ENCODE data around the gene ALDH1B1.
"Not testable (repeated sequence)": the region's sequence is repeated elsewhere in the genome, so short reads cannot be mapped to it uniquely, and the experiment has no call there.

Gene ALDH1B1

GRCh38 chr9:38361473-38361850, 31.0 kb upstream of the ALDH1B1 start:
- DNase-seq (ENCODE audit: low read depth): no peak

GRCh38 chr9:38362852-38363588, 29.5 kb upstream of the ALDH1B1 start:
- peak; percentile 86 for DNase-seq (ENCODE audit: low read depth)

- DNase-seq (ENCODE audit: low read depth): no peak
These were observed 28.9 kb upstream of the ALDH1B1 start for GRCh38 chr9:38363589-38363925.

GRCh38 chr9:38367898-38368297, 24.6 kb upstream of the ALDH1B1 start:
- no peak for DNase-seq (ENCODE audit: low read depth)

GRCh38 chr9:38368731-38369130, 23.8 kb upstream of the ALDH1B1 start:
- DNase-seq (ENCODE audit: low read depth): no peak

GRCh38 chr9:38370176-38370575, 22.3 kb upstream of the ALDH1B1 start:
- no peak for DNase-seq (ENCODE audit: low read depth)

- peak; percentile 32 for DNase-seq (ENCODE audit: low read depth)
These were observed 21.0 kb upstream of the ALDH1B1 start for GRCh38 chr9:38371495-38371894.

- DNase-seq (ENCODE audit: low read depth): no peak
These were observed 19.5 kb upstream of the ALDH1B1 start for GRCh38 chr9:38372762-38373619.

- no peak for DNase-seq (ENCODE audit: low read depth)
These were observed 18.8 kb upstream of the ALDH1B1 start for GRCh38 chr9:38373679-38374078.

GRCh38 chr9:38374847-38375571, 17.5 kb upstream of the ALDH1B1 start:
- DNase-seq (ENCODE audit: low read depth): no peak

- DNase-seq (ENCODE audit: low read depth): no peak
These were observed 16.9 kb upstream of the ALDH1B1 start for GRCh38 chr9:38375572-38375963.

GRCh38 chr9:38376021-38376670, 16.4 kb upstream of the ALDH1B1 start:
- no peak for DNase-seq (ENCODE audit: low read depth)

- not testable (repeated sequence) for DNase-seq (ENCODE audit: low read depth)
These were observed 15.0 kb upstream of the ALDH1B1 start for GRCh38 chr9:38377336-38378083.

- peak; percentile 17 for DNase-seq (ENCODE audit: low read depth)
These were observed 12.2 kb upstream of the ALDH1B1 start for GRCh38 chr9:38380230-38380871.

GRCh38 chr9:38380872-38381534, 11.5 kb upstream of the ALDH1B1 start:
- no peak for DNase-seq (ENCODE audit: low read depth)

GRCh38 chr9:38382141-38382540, 10.4 kb upstream of the ALDH1B1 start:
- DNase-seq (ENCODE audit: low read depth): no peak

GRCh38 chr9:38384990-38385848, 7.3 kb upstream of the ALDH1B1 start:
- DNase-seq (ENCODE audit: low read depth): no peak

GRCh38 chr9:38385896-38386295, 6.6 kb upstream of the ALDH1B1 start:
- no peak for DNase-seq (ENCODE audit: low read depth)

- DNase-seq (ENCODE audit: low read depth): no peak
These were observed 6.1 kb upstream of the ALDH1B1 start for GRCh38 chr9:38386319-38386895.

Measured in ELR (cell line).